ENCODE measurements around the gene SMTN.

- TF ChIP-seq CTCF (conservative IDR thresholded peaks at IDR 0.05) (no peak), ZFX (IDR thresholded peaks at IDR 0.05) (no peak)
Measured at GRCh38 chr22:31106001-31106571, 25.0 kb downstream of the SMTN start.
